NOMO-1 (cell line): ENCODE measurements around the gene SLC43A1.
"Not testable (repeated sequence)": the region's sequence is repeated elsewhere in the genome, so short reads cannot be mapped to it uniquely, and the experiment has no call there.

ENCODE experiments used
- DNase-seq, 2 experiments: peaks; one replicate each; lab custom pipeline; 2025; ENCODE audit not compliant: unreplicated experiment in 2 of 2; lab: John Stamatoyannopoulos, UW

Gene SLC43A1

DNA sequence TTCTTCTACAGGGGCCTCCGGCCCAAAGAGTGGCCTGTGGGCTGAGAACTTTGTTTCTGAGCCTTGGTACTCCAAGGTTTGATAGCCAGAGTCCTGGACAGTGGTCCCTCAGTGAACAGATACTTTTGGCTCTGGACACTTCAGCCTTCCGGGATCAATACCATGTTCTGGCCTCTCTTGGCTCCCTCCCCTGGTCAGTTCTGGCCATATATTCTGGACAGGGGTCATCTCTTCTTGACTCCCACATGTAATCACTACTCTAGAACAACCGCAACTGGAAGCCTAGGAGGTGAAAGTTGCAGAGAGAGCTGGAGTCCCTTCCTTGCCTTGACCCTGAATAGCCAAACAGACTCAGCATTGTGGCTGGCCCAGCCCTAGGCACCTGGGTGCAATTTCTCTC is 52.9 kb downstream of the SLC43A1 start:
- DNase-seq, result no peak

DNA sequence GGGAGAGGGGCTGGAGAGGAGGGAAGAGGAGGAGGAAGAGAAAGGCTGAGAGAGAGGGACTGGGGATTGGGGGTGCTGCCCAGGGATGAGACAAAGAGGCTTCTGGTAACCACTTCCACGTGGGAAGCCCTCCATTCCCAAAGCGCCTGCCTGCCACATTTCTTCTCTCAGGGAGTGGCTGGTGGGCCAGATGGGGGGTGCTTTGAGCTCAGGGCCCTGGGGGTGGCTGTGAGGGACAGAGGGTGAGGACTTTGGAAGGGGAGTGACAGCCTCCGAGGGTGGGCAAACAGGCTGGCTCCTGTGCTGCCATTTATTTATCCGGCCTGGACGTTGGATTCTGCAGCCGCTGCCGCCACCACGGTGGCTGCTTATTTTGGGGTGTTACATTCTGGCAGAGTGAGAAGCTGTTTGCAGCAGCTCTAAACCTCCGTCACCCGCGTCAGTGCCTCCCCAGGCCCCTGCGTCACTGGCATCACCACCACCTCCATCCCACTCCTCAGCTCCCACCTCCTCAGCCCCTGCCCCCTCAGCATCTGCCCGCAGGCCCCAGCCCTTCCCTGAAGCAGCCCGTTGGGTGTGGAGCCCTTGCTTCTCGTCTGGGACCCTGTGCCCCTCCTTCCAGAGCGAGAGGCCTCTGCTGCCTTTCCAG is 53.5 kb downstream of the SLC43A1 start:
- DNase-seq, result no peak

DNA sequence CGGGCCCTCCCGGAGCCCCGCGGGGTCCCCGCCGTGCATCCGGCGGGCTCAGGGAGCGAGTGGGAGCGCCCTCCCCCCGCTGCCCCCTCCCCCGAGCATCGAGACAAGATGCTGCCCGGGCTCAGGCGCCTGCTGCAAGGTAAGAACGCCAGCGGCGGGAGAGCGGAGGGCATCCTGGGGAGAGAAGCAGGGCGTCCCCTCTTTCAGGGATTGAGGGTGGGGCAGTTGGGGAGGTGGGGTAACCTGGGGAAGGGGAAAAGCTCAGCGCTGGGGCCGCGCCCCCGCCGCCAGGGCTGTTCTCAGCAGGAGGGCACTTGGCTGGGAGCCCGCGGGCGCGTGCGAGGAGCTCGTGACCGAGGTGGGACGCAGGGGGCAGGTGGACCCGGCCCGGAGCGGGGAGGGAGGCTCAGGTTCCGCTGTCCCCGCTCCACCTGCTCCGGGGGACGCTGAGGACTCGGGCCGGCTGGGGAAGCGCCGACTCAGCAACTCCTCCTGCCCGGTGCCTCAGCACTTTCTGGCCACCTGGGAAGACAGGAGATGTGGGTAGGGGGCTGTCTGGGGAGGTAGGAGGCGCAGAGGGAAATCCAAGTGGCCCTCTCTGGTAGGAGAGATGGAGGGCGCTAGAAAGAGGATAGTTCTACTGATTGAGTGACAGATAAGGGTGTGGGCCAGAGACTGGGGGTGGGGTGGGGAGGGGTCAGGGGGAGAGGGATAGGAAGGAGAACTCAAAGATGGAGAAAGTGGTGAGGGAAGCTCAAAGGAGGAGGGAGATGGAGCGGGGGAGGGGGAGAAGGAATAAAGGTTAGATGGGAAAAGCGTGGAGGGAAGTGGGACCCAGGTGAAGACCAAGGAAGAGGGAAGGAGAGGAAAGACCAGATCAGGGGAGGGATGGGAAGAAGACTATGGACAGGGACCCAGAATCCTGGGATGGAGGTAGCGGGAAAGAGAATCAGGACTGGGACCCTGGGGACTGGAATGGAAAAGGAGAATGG is 54.4 kb downstream of the SLC43A1 start:
- no peak for DNase-seq

DNA sequence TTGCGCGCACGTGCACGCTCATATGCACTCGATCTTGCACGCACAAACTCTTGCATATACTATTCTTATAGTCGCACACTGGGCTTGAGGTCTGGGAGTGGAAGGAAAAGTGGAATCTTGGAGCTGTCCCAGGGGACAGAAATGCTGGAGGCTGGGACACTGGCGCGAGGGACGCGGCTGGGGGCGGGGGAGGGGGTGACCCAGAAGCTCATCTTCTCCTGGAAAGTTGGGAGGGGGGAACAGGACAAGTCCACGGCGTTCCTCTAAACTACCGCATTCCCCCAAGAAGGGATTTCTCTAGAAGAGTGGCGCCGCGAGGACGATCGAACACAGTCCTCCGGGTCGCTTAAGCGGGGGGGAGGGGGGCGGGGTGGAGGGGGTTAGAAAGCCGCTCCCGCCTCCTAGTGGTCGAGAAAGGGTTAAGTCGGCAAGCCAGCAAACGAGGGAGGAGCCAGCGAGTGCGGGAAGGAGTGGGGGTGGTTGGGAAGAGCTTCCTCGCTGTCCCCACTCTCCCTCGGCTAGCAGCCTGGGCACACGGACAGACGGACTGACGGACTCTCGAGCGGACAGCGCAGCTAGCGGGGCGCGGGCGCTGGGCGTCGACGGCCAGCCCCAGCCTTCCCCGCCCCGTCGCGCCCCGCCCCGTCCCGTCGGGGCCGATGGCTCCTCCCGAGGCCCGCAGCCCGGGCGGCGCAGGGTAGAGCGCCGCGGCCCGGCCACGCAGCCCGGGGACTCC is 55.3 kb downstream of the SLC43A1 start, which contains the start of gene RTN4RL2:
Gene RTN4RL2, plus strand, starts transcription at position 507 of the 736 bp plus-strand sequence. CDS start 338 bp downstream, outside the sequence.
- peak; percentile 46 to 54 for DNase-seq

DNA sequence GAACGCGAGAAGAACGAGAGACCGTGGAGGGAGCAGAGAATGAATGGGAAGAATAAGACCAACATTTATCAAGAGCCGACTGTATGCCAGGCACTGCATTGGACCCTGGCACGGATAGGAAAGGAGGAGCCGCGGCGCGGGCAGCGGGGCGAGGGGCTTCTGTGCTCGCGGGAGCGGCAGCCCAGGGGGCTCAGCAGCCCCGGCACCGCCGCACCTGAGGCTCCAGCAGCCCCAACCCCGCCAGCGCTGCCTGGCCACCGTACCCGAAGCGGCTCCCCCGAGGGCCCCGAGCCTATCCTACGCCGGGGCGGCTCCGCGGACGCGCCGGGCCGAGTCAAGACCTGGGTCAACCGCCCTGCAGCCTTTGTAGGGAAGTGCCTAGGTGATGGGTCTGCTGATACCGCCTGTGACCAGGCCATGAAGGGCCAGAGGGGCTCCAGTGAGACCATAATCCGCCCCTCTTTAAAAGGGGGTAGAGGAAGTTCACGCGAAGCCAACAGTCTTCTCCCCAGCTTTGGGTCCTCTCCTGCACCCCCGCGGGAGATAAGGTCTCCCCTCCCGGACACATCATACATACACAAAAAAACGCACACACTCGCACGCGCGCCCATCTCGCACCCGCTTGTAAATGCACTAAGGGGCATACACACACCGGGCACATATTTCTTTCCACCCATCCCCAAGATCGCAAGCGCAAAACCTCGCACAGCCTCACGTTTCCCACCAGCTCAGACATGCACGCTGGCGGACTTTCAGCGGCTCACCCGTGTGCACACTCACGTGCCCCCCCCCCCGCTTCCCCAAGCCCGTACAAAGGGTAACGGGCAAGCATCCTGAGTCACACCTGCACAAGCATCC is 56.1 kb downstream of the SLC43A1 start:
- DNase-seq, result peak in 1 of 2 experiments; percentile 22

DNA sequence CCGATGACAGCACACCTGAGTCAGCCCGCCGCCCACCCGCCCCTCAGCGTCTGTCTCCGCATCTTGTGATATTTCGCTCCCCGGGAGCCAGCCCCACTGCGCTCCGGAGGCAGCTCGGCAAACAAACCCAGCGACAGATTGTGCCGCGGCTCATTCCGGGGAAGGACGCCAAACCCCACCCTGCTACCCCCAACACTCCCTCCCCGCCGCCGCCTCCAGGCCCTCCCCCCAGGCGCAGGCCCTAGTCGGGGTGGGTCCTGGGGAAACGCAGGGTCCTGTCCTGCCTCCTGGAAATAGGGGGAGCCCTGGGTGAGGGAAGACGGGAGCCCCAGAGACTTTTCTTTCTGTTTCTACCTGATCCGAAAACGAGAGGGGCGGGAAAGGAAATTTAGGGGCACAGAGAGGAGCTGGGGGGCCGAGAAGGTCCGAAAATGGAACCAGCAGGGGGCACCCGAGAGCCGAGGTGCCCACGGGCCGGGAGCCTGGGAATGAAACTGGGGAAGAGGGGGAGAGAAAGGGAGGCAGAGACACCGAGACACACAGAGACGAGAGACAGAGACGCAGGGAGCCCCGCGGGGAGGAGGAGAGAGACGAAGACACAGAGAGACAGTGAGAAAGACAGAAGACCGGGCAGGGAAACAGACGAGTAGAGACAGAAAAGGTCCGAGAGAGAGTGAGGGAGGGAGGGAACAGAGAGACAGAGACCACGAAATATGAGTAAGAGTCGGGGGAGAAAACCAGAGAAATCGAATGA is 56.9 kb downstream of the SLC43A1 start:
- DNase-seq, result peak; percentile 10

DNA sequence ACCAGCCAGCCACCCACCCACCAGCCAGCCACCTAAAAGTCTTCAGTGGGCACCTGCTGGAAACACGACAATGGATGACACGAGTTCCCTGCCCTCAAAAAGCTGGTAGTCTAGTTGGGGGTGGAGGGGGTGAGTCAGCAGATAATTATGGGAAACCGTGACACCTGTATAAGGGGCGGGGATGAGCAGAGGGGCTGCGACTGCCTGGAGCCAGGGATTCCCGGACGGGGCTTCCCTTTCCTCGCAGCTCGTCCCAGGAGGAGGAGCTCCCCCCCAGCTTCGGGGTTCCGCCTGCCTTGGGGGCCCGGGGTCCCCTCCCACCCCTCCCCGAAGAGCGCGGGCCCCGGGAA is 57.5 kb downstream of the SLC43A1 start:
- no peak for DNase-seq

DNA sequence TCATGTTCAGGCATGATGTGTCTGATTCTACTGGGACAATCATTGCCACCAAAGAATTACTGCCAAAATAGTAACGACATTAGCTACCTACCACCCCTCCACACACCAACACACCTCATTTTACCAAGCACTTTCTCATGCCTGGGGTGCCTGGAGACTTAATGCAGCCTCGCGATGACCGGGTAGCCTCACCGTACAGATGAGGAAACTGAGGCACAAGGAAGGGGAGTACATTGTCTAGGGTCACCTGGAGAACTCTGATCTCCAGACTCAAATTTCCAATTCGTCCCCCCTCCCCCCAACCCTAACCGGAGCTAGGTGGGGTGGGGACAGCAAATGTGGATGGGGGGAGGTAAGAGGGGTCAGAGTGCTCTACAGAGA is 57.9 kb downstream of the SLC43A1 start:
- peak; percentile 60 to 71 for DNase-seq

DNA sequence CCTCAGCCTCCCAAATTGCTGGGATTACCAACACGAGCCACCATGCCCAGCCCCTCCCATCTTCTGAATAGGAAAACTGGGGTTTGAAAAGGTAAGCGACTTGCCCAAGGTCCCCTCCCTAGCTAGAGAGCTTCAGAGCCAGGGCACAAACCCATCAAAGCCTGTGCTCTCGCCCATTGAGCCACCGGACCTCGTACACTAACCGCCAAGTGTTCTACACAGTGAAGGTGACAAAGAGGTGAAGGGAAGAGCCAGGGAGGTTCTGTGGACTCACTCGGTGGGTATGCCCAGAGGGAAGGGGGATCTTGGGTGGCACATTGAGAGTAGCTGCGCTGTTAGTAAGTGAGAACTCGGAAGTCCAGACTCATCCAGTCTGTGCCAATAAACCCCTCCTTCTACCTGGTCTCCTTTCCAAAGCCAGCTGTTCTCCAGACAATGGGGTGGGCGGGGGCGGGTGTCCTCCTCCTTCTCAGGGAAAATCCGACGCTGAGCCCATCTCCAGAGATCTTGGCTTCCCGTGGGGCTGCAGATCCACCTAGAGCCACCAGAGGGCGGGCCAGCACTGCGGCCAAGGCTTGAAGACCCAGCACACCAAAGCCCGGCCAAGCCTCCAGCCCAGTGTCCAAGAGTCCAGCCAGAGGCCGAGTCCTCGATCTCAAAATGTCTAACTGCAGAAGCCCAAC is 58.4 kb downstream of the SLC43A1 start:
- peak; percentile 60 to 74 for DNase-seq

DNA sequence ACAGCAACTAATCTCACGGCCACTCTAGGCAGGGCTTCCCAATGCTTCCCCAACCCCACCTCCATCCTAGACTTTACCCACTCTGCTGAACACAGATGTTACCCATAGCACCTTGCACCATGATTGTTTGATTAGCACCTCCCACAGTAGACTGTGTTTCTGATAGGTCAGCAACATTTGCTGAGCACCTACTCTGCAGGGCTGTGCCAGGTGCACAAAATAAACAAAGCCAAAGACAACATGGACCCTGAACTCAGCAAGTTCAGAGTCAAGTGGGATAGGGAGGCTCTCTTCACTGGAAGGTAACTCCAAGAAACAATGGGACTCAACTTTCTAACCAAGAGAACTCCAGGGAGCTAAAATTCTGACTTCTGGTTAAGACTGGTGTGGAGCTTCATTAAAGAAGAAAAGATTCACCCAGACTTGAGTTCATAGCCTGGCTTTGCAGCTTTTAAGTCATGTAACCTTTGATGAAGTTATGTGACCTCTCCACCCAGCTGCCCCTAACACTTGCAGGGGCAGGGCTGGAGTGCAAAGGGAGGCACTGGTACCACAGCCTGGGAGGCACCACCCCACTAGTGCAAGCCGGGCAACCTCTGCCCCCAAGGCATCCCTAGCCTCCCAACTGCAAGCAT is 61.8 kb downstream of the SLC43A1 start:
- no peak for DNase-seq

DNA sequence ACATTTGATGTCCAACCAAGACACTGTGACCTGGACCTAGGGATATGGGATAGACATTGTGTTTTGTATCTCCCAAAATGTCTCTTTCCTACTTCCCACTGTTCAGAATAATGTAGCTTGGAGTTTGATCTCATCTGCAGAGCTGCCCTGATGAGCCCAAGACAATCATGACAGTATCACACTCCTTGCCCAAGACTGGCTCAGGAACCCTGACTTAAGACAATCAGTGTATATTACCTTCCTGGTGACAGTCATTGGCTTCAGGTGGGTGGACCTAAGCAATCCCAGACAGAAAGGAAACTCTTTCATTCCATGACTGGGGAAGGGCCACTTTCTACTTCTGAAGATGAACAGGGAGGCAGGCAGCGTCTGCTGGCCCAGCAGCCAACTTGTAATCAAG is 69.4 kb downstream of the SLC43A1 start:
- no peak for DNase-seq

DNA sequence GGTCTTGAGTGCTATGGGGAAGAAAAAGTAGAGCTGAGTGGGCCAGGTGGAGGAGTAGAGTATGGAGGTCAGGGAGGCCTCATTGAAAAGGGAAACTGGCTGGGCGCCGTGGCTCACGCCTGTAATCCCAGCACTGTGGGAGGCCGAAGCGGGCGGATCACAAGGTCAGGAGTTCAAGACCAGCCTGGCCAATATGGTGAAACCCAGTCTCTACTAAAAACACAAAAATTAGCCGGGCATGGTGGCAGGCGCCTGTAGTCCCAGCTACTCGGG is 70.4 kb downstream of the SLC43A1 start:
- not testable (repeated sequence) for DNase-seq

DNA sequence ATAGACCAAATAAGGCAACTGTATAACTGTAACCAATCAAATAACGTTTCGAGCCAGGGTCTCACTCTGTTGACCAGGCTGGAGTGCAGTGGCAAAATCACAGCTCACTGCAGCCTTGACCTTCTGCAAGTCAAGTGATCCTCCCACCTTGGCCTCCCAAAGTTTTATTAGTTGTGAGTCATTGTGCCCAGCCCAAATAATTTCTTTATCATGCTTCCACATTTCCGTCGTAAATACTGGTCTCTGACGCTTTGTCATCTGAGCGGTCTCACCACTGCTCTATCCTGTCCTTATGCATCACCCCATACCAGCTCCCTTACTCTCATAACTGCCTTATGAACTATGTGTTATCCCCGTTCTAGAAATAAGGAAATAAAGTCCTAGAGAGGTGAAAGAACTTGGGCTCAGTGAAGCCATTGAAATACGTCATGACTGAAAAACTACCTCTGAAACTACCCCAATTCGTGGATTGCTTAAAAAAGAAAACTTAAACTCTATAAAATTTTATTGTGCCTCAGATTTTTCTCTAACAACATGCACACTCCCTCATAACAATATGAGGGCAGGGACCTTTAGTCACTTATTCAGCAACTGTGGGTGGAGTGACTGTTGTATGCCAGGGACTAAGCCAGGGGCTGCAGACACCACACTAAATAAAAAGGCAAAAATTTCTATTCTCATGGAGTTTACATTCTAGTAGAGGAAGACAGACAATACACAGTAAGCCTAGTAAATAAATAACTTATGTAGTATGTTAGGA is 71.0 kb downstream of the SLC43A1 start:
- no peak for DNase-seq

DNA sequence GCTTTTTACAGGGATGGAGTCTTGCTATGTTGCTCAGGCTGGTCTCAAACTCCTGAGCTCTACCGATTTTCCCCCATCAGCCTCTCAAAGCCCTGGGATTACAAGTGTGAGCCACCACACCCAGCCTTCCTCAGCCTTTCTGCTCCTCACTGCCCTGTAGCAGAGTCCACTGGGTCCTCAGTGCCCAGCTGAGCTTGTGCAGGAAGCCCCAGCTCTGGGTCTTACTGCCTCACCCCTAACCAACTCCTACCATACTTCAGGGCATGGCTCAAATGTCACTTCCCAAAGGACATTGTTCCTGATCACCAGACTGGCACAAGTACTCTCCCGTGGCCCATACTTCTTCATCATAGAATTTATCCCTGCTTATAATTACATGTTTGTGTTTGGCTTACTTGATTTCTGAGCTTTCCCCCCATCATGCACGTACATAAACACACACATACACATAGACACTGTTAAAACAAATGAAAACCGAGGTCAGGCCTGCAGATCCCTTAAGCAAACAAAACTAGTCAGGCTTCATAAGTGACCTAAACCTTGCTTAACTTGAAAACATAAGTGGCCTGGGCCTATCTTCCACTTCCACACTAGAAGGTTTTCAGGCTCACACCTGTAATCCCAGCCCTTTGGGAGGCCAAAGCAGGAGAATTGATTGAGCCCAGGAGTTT is 74.6 kb downstream of the SLC43A1 start:
- DNase-seq, result no peak

DNA sequence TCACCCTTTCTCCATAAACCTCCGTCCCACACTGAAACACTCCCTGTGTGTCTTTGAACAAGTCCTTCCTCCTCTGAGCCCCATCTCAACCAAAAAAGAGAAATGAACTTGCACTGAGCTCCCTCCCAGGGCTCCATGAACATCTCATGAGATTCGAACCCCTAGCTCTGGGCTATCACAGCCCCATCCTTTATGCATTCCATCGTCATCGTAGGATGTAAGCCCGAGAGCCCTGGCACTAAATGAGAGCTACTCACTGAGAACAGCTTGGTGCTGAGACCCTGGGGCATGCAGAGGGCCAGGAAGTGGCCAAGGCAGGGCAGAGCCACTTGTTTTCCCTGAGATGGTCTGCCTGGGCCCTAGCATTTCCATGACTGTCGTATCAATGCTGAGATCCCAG is 75.7 kb downstream of the SLC43A1 start:
- DNase-seq, result no peak

DNA sequence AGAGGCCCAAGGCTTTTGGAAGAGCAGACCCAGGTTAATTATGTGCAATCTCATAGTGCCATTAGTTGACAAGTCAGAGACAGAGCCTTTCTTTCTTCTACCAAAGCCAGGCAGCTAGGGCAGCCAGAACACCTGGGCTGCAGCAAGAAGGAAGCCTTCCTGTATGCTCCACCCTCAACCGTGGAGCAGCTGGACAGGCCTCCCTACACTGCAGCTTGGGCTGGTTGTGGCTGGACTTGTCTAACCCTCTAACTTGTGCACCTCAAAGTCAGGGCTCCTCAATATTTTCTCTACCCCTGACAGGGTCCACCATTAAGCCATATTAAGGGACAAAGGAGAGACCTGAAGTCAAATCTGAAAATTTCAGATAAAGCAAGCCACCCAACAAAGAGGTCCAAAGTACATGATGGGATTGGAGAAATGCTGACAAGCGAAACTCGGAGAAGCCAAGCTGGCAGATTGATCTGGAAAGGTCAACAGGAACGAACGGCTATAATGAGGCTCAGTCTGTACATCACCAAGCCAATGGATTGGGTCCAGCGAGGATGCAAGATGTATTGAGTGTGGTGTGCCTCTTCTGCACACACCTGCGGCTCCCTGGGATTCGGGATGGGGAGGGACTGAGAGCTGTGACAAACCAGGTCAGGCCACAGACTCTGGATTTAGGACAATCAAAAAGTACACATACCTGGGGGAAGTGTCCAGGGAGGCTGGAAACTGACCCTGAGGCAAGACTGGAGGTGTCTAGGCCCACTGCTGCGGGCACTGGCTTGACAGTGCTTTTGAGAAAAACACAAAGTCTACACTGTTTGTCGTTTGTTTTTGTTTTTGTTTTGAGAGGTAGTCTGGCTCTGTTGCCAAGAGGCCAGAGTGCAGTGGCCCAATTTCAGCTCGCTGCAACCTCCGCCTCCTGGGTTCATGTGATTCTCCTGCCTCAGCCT is 76.9 kb downstream of the SLC43A1 start:
- no peak for DNase-seq

DNA sequence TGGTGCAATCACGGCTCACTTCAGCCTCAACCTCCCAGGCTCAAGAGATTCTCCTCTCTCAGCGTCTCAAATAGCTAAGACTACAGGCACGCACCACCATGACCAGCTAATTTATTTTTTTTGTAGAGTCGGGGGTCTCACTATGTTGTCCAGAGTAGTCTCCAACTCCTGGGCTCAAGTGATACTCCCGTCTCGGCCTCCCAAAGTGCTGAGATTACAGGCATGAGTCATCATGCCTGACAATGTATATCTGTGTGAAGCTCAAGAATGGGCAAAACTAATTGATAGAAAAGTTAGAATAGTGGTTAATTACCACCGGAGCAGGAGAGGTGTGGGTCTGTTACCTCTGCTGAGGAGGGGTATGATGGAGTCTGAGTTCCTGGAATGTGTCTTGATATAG is 79.5 kb downstream of the SLC43A1 start:
- no peak for DNase-seq
